Stimulated activated naive CD8-positive, alpha-beta T cell treated with anti-CD3 and anti-CD28 coated beads, Interleukin-15, Interleukin-2, amounts not matched to agents 100 ng/mL and 50 ng/mL, for 24 hours (primary cell): Measurements from ENCODE around the gene IL5RA.

Source experiments
- H3K27ac Mint-ChIP-seq: one replicate; pipeline ENCODE4 v1.8.0; 2021; ENCODE audit warnings: mild to moderate bottlenecking, mixed read lengths
- H3K27me3 Mint-ChIP-seq: one replicate; pipeline ENCODE4 v1.8.0; 2021; ENCODE audit warnings: mixed read lengths
- H3K36me3 Mint-ChIP-seq: one replicate; pipeline ENCODE4 v1.8.0; 2021; ENCODE audit warnings: low read depth, mixed read lengths
- H3K4me1 Mint-ChIP-seq: one replicate; pipeline ENCODE4 v1.8.0; 2021; ENCODE audit warnings: low read depth, mixed read lengths
- H3K4me3 Mint-ChIP-seq: one replicate; pipeline ENCODE4 v1.8.0; 2021; ENCODE audit warnings: mild to moderate bottlenecking, mixed read lengths
- H3K9me3 Mint-ChIP-seq: one replicate; pipeline ENCODE4 v1.8.0; 2021; ENCODE audit warnings: mixed read lengths

Gene IL5RA

DNA sequence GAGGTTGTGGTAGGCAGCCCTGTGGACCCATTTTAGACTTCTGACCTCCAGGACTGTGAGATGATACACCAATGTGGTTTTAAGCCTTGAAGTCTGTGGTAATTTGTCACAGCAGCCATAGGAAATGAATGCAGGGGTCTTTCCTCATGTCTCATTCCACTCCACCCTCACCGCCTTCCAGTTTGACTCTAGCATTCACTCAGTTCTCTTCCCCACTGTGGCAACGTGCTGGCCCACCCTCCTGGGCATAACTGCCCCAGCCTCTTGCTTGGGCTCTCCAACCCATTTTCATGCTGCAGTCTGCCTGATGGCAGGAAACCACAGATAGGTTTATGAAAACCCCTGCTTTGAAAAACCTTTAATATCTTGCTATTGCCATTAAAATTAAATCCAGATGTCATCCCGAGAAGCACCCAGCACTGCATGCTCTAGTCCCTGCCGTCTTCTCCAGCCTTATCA, 9.2 kb upstream of the IL5RA start:
- Mint-ChIP-seq H3K9me3 (no peaks in the 10 kb centered on the region), H3K36me3 (no peaks in the 10 kb centered on the region), H3K27ac (no peak overlapping the region), H3K27me3 (no peaks in the 10 kb centered on the region), H3K4me1 (peaks cover 8% of the 10 kb centered on the region), H3K4me3 (no peak overlapping the region)

DNA sequence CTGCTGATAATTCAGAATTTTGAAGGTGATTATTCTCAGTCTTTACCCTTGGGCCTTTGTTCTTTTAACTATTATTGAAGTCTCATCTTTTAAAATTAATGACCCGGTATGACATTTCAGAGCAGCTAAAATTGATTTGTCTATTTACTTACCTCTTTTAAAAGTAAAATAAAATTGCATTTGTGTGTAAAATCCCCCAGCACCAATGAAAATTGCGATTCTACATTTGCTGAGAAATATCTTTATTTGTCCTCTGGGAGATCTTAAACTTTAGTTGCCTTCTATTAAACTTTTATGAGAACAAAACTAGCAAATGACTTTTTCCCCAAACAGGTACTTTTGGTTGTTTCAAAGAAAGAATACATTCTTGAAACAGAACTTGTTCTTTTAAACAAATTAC, 7.5 kb upstream of the IL5RA start:
- Mint-ChIP-seq H3K27ac (no peak overlapping the region), H3K36me3 (no peaks in the 10 kb centered on the region), H3K4me3 (no peak overlapping the region), H3K4me1 (peaks cover 8% of the 10 kb centered on the region), H3K9me3 (no peaks in the 10 kb centered on the region), H3K27me3 (no peaks in the 10 kb centered on the region)

DNA sequence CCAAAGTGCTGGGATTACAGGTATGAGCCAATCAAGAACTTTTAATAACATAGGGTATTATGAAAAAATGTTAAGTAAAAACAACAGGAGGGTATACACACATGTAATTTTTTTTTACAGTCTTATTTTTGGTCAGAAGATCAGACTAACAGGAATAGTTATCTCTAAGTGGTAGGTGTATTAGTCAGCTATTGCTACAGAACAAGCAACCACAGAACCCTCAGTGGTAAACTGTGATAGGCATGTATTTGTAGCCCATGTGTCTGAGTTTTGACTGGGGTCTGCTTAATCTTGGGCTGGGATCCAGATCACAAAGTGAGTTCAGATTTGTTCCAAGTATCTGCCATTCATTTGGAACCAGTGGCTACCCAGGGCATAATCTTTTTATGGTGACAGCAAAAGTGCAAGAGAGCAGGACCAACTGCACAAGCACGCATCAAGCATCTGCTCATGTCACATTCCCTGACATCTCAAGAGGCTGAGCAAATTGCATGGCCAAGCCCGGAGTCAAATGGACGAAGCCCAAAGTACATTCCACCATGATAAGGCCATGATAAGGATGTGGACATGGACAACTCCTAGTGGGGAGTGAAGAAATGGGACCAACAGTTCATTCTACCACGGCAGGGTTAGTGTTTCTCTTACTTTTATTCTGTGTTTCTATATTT, 3.0 kb upstream of the IL5RA start:
- Mint-ChIP-seq H3K27ac (no peak overlapping the region), H3K27me3 (no peaks in the 10 kb centered on the region), H3K4me1 (peaks cover 10% of the 10 kb centered on the region), H3K36me3 (no peaks in the 10 kb centered on the region), H3K9me3 (no peaks in the 10 kb centered on the region), H3K4me3 (no peak overlapping the region)

DNA sequence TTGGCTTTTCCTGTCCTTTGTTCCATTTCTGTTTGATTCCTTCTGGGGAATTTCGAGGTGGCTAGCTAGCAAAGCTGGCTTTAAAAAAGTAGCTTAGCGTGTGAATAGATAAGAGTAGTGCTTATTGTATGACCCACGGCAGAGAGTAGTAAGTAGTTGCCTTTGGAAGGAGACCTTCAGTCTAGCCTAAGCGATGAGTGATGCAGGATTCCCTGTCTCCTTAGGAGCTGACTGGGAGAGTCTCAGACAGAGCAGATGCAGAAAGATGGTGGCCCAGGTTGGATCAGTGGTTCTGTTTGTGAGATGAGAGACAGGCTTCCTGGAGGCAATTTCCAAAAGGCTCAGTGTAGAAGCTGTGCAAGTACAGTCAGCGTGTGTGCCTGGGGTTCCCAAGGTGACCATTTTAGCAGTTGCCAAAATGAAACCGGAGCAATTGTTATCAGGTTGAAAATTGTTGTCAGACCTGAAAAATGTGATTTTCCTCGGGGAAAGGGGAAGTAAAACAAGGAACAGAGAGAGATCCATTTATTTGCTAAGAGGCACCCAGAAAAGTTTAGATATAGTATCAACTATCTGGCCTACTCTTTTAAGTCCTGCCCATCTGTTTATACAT, 681 bp upstream of the IL5RA start:
- Mint-ChIP-seq H3K4me3 (no peak overlapping the region), H3K27ac (peak overlapping the region; percentile 21), H3K27me3 (peaks cover 5% of the 10 kb centered on the region), H3K4me1 (peaks cover 17% of the 10 kb centered on the region), H3K36me3 (no peaks in the 10 kb centered on the region), H3K9me3 (no peaks in the 10 kb centered on the region)

DNA sequence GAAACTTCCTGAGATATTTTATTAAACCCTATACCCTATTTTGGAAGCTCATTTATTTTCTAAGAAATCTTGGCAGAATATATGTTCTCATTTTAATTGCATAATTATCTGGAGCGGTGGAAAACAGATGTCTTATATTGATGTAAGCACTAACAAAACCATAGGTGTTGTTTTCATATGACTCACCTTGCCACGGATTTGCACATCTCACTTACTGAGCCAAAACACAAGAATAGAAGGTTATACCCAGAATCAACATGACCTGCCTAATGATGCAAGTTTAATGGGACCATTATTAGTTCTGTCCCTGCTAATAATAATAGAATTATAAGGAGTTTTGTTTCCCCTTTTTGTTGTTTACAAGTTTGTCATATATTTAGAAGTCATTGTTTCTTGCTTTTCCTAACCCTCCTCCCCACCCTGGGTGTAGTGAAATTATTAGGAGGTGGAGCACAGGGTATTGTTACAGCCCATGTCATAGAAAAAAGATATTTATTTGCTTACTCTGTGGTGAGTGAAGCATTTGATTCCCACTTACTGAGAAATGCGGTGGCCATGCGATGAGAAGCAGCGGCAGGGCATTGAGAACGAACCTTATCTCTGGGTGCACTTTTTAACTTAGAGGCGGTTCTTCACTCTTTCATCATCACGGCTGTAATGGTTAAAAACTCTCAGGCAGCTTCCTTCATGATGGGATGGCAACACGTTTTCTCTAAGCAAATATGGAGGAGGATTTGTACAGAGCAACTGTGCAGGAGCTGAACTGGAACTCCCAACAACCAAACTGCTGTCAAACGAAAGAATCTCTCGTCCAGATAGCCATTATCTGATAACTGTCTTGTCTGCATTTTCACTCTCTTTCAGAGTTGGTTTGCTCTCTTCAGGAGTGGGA, 521 bp downstream of the IL5RA start:
- H3K4me1 Mint-ChIP-seq: peaks cover 21% of the 10 kb centered on the region
- H3K27ac Mint-ChIP-seq: no peak overlapping the region
- H3K4me3 Mint-ChIP-seq: no peak overlapping the region
- no peaks in the 10 kb centered on the region for H3K36me3 Mint-ChIP-seq
- H3K27me3 Mint-ChIP-seq: peaks cover 13% of the 10 kb centered on the region
- no peaks in the 10 kb centered on the region for H3K9me3 Mint-ChIP-seq

DNA sequence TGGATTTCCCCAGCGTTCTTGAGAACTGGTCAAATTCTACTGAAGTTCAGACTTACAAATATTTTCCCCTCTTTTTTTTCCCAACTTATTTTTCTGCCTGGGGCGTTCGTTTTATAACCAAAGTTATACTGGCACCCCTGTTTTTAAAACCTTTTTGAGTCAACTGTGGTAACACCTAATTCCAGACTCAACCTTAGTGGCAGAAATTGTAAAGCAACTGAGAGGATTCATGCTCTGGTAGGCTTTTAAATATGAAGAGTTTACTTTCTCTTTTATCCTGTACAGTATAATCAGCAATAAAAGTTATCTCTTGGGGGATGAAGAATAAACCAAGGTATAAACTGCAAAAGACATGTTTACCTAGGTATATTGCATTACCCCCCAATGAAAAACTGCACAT, 2.3 kb downstream of the IL5RA start:
- Mint-ChIP-seq H3K27ac (no peak overlapping the region), H3K27me3 (peaks cover 16% of the 10 kb centered on the region), H3K4me3 (no peak overlapping the region), H3K4me1 (peaks cover 21% of the 10 kb centered on the region), H3K36me3 (no peaks in the 10 kb centered on the region), H3K9me3 (no peaks in the 10 kb centered on the region)

DNA sequence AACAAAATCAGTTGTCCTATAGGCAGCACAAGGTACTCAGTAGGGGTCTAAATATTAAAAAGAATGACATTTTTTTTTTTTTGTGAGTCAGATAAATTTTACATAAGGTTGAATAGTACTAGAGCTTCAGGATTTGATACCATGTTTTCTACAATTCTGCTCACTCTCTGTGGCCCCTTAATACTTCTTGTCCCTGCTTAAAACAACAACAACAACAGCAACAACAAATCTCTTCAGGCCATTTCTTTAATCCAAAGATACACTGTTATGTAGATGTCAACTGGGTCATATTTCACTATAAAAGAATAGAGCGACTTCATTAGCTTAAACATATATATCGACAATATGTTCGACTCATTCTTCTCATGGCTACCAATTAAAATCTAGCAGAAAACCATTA, 3.0 kb downstream of the IL5RA start:
- Mint-ChIP-seq H3K9me3 (no peaks in the 10 kb centered on the region), H3K36me3 (no peaks in the 10 kb centered on the region), H3K4me3 (no peak overlapping the region), H3K27me3 (peaks cover 16% of the 10 kb centered on the region), H3K27ac (peak overlapping the region; percentile 2), H3K4me1 (peaks cover 21% of the 10 kb centered on the region)

DNA sequence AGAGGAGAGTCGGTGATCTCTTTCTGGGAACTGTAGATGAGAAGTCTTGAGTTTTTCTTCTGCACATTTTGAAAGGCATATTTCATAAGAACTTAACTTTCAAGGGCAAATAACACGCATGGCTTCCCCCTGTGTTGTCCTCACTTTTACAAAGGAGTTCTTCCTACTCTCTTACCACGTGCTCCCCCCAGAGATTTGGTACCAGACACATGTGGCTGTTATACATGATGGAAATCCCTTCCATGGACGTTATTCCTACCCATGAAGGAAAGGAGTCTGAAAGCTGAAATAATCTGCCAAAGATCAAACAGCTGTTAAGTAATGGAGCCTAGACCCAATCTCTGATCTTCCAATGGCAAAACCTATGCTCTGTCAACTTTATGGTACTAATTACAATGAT, 4.4 kb downstream of the IL5RA start:
- H3K4me3 Mint-ChIP-seq: no peak overlapping the region
- no peaks in the 10 kb centered on the region for H3K36me3 Mint-ChIP-seq
- no peaks in the 10 kb centered on the region for H3K9me3 Mint-ChIP-seq
- peaks cover 16% of the 10 kb centered on the region for H3K27me3 Mint-ChIP-seq
- peaks cover 20% of the 10 kb centered on the region for H3K4me1 Mint-ChIP-seq
- no peak overlapping the region for H3K27ac Mint-ChIP-seq

DNA sequence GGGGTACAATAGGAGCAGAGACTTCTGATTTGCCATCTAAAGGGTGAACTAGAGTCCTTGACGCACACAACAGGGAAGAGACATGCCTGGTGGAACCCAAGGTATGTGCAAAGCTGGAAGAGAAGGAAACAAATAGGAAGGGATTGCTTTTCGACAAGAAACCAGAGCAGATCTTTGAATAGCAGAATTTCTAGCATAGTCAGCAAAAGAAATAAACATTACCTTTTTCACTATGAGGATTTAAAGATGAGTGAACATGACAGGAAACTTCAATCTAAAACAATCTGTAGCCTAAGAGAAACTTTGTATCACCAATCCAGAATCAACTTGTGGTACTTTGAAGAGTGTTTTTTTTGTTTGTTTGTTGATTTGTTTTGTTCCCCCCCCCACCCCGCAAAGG, 4.9 kb downstream of the IL5RA start:
- Mint-ChIP-seq H3K4me3 (no peak overlapping the region), H3K4me1 (peaks cover 14% of the 10 kb centered on the region), H3K9me3 (no peaks in the 10 kb centered on the region), H3K36me3 (no peaks in the 10 kb centered on the region), H3K27me3 (peaks cover 16% of the 10 kb centered on the region), H3K27ac (no peak overlapping the region)

DNA sequence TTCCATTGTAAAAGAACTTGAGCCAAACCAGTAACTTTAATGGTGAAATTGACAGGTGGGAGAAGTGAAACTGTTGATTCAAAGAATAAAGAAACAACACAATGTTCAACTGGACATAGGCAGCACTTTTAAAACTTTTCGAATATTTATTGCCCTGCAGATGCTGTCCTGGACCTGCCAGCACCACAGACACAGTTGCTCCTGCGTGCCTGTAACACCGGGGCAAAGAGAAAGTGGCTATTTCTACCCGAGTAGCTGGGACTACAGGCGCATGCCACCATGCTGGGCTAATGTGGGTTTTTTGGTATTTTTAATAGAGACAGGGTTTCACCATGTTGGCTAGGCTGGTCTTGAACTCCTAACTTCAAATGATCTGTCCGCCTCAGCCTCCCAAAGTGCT, 7.4 kb downstream of the IL5RA start:
- no peak overlapping the region for H3K4me3 Mint-ChIP-seq
- peaks cover 10% of the 10 kb centered on the region for H3K4me1 Mint-ChIP-seq
- no peak overlapping the region for H3K27ac Mint-ChIP-seq
- peaks cover 16% of the 10 kb centered on the region for H3K27me3 Mint-ChIP-seq
- H3K9me3 Mint-ChIP-seq: no peaks in the 10 kb centered on the region
- no peaks in the 10 kb centered on the region for H3K36me3 Mint-ChIP-seq

DNA sequence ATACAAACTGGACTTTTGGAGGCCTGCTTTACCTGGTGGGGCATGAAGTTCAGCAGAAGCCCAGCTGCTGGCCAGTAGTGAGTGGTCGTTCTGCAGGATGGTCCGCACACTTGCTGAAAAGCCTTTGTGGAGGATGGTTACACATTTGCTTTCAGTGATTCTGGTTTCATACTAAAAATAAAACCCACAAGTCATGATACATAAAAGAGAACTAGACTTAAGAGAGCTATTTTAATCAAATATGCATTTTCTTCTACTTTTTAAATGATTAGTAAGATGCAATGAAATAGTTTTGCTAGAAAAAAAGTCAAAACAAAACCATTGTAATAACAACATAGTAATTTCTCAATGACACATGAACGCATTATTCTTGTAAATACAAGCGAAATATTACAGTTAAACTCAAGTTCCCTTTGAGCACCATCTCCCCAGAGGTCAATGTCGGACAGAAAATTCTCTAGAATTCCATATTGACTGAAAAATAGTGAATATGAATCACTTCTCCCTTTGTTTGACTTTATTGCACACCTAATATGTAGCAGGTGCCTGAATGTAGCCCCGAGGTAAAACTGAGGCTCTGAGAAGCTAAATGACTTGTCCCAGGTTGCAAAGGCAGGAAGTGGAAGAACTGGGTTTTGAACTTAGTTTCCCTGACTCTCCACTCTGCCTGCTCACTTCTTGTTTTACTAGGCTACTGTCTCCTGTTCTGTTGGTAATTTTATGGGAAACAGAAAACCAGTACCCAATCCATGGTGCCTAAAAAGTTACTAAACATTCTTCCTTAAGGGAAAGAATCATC, 8.3 kb downstream of the IL5RA start:
- H3K27ac Mint-ChIP-seq: no peak overlapping the region
- H3K27me3 Mint-ChIP-seq: peaks cover 13% of the 10 kb centered on the region
- H3K9me3 Mint-ChIP-seq: no peaks in the 10 kb centered on the region
- no peaks in the 10 kb centered on the region for H3K36me3 Mint-ChIP-seq
- H3K4me3 Mint-ChIP-seq: no peak overlapping the region
- peaks cover 4% of the 10 kb centered on the region for H3K4me1 Mint-ChIP-seq

DNA sequence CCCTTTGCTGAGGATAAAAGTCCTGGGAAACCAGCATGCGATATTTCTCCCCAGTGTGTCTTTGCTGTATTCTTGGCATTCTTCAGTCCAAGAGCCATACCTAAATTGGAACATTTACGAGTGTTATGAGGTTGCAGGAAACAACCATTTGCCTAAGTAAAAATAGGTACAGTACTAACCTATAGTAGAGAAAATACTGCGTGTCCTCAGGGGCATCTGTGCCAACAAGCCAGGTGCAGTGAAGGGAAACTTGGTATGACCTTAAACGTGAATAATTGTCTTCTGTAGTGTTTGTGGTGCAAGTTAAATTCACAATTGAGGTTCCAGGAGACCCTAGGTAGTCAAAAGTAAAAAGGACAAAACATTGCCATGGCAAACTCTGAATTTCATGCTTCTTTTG, 12.2 kb downstream of the IL5RA start:
- no peaks in the 10 kb centered on the region for H3K4me1 Mint-ChIP-seq
- H3K36me3 Mint-ChIP-seq: no peaks in the 10 kb centered on the region
- no peak overlapping the region for H3K27ac Mint-ChIP-seq
- peaks cover 3% of the 10 kb centered on the region for H3K27me3 Mint-ChIP-seq
- H3K9me3 Mint-ChIP-seq: no peaks in the 10 kb centered on the region
- H3K4me3 Mint-ChIP-seq: no peak overlapping the region

DNA sequence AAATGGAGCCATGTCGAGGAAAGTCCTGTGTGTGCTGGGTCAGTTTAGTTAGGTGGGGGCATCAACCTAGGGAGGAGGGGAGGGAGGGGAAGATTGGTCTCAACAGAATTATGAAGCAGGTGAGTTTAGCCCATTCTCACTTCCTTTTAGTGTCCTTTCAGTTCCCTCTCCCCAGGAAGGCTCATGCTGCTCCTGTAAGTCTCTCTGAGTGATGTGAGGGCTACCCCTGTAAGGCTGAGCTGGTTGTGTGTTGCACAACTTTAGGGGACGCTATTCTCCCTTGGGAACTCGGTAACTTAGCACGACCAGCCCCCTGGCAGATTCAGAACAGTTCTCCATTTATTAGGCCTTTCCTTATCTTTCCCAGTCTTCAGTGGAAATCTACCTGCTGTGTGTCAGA, 21.2 kb downstream of the IL5RA start:
- H3K9me3 Mint-ChIP-seq: no peaks in the 10 kb centered on the region
- H3K4me3 Mint-ChIP-seq: no peak overlapping the region
- no peak overlapping the region for H3K27ac Mint-ChIP-seq
- H3K36me3 Mint-ChIP-seq: no peaks in the 10 kb centered on the region
- H3K27me3 Mint-ChIP-seq: no peaks in the 10 kb centered on the region
- peaks cover 5% of the 10 kb centered on the region for H3K4me1 Mint-ChIP-seq

DNA sequence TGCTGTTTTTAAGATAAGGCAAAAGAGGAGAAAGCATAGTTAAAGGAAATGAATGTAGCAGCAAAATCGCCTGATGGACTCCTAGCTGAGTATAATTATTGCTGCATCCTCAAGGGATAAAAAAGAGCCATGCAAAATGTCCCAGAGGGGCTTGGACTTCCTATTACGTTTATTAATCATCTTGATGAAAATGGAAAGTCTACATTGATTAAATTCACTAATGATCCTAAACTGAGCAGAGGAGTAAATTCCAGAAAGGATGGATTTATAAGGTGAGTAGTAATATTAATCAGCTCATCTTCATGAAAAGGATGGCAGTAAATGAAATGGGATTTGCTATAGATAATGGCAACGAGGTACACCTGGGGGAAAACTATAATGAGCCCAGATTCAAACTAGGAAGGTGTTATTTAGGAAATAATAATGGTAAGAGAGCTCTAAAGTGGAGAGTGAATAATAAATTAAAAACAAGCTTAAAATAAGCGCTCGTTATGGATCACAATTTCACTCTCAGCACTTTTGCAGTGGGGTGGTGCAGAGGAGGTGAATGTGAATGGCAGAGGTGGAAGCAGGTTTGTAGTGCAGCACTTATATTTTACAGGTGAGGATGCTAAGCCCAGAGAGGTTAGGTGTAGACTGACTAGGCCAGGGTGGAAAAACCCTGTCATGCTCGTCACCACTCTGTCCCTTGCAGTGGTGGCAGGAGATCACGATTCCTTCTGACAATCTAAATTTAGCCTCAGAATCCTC, 22.3 kb downstream of the IL5RA start:
- no peak overlapping the region for H3K27ac Mint-ChIP-seq
- no peaks in the 10 kb centered on the region for H3K36me3 Mint-ChIP-seq
- no peak overlapping the region for H3K4me3 Mint-ChIP-seq
- H3K4me1 Mint-ChIP-seq: peaks cover 5% of the 10 kb centered on the region
- H3K27me3 Mint-ChIP-seq: no peaks in the 10 kb centered on the region
- H3K9me3 Mint-ChIP-seq: no peaks in the 10 kb centered on the region
